EH (cell line): Measurements from ENCODE around the gene LYPD6.

Source experiments
- DNase-seq: peaks from one replicate; pipeline ENCODE4 v3.0.0-alpha.2; 2015; ENCODE audit warnings: low read depth

LYPD6 gene

DNA sequence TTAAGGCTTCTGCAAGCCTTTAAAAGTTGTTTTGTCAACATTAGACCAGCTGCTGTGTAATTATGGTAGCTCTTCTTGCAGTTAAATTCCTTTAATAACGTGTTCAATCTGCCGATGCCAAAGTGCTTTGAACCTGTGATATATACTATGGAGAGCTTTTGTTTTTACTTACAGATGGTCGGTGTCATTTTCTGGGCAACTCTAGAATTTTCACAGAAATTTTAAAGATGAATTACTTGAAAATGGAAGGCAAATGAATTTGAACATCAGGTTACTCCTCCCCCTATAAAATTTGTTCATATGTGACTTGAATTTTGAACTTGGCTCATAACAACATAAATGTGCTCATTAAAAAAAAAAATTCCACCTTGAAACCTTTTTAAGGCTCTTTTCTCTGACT is 23.0 kb downstream of the LYPD6 start:
- DNase-seq, result no peak

DNA sequence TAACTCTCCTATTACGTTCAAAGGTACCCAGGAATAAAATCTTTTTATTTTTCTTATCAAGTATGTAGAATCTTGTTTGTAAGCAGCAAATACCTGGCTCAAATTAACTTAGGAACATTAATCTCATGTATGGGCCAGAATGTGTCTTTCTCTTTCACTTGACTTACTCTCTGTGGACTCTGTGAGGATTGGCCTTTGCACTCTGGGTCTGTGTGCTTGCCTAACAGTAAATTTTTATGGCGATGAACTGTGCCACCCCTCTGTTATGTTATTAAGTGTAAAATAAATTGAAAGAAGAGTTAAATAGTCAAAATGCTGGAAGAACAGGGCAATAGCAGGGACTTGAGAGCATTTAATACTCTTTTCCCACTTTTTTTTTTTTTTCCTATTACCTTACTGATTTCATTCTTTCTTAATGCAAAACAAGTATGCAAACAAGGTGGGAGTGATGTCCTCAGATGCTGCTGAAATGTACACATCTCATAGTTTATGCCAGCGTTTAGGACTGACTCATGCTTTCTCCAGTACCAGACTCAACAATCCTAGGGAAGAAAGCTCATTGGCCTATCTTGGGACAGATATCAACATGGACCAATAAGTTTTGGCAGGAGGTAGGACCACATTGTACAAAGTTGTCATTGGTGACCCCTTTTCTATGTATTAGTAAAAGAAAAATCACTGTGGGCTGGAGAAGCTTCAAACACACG is 25.5 kb downstream of the LYPD6 start:
- no peak for DNase-seq

DNA sequence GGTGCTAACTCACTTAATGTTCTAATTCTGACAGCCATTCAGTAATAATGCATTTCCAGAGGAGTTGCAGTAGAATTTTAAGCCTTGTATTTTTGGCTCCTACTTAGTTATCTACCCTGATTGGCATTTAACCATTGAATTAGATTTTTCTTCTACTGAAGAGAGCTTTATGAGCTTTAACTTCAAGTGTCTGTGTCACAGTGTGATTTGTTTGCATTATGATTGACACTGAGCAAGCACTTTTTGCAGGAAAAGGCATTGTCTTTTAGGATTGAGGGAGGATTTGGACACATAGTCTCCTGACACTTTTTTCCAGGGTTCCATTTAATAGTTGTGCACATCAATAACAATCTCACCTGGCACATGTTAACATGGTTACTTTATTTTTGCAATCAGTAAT is 26.7 kb downstream of the LYPD6 start:
- no peak for DNase-seq

DNA sequence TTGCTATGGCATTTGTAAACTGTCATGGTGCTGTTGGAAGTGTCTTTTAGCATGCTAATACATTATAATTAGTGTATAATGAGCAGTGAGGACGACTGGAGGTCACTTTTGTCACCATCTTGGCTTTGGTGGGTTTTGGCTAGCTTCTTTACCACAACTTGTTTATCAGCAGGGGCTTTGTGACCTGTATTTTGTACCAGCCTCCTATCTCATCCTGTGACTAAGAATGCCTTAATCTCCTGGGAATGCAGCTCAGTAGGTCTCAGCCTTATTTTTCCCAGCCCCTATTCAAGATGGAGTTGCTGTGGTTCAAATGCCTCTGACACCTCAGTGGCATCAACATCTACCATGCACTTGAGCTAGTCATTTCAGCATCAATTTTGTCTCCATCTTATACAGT is 29.7 kb downstream of the LYPD6 start:
- peak; percentile 15 for DNase-seq

DNA sequence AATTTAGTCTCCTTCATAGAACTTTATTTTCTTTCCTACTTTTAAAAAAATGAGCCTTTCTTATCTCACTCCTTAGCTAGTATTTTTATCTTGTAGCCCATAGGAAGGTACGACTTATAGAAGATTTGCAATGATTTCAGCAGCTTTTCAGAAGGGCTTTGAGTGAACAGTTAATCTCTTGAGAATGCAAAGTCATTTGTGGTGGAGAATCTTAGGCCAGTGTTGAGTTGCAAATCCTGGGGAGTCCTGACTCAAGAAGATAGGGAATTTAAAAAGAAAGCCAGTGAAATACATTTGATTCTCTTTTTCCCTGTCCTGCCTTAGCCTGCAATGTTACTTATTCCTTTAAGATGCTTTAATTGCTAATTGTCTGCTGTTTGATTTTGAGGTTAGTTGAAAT is 33.6 kb downstream of the LYPD6 start:
- peak; percentile 6 for DNase-seq

DNA sequence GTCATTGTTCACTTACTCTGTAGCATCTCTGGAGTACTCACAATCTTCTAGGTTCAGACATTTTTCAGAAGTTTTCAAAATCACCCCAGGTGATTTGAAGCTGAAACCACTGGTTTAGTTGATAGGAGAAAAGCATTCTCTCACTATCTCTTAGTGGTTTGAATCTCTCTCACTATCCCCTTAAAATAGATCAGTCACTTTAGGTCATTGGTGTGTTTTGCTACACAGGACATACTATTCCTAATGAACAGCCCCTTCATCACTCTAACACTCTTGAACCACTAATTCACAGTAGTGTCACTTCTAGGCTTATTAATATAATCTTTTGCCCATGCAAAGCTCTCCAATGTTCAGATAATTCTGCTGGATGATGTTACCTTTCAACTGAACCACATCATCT is 34.5 kb downstream of the LYPD6 start:
- no peak for DNase-seq

DNA sequence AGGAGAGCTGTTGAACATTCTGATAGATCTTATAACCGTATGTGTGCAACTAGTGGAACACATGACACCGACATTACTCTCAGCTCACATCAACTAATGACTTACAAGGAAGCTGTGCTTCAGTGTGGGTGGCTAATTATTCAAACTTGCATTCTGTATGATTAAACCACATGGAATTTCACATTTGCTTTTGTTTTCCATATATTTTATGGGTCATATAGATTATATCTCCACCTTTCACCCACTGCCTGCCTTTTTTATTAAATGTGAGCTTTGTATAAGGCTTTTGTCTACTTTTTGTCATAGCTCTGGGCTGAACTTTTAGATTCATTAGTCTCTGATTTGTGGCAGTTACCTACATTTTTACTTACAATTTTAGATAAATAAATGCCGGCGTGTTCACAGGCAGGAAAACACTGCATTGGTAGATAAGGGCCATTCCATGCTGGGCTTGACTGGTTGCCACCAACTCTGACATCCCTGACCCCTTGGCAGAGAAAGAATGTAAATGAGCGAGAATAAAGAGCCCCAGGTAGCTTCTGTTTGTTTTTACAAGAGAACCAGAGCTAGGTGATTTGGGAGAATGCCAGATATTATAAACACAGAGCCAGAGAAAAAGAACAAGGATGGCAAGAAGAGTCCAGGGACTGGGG is 35.7 kb downstream of the LYPD6 start:
- peak; percentile 71 for DNase-seq

DNA sequence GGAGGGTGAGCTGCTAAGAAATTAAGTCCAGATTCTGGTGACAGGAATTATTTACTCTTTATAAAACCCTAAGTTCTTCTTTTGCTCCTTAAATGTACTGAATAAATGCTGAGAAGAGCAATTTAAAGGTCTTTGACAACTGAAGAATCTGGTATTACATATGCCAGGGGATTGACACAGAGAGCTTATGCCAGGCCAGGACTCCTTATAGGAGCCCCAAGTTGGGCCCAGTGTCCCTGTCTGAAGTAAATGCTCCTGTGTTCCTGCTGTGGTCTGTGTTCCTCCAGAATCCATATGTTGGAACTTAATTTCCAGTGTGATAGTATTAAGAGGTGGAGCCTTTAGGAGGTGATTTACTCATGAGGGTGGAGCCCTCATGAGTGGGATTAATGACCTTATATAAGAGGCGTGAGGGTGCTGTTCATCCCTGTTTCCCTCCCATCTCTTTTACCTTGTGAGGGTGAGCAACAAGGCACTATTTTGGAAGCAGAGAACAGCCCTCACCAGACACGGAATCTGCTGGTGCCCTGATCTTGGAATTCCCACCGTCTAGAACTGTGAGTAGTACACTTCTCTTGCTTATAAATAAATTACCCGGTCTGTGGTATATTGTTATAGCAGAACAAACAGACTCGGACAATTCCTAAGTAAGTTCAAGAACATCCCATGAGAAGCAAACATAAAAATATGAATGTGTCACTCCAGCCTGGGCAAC is 39.8 kb downstream of the LYPD6 start:
- DNase-seq, result no peak

DNA sequence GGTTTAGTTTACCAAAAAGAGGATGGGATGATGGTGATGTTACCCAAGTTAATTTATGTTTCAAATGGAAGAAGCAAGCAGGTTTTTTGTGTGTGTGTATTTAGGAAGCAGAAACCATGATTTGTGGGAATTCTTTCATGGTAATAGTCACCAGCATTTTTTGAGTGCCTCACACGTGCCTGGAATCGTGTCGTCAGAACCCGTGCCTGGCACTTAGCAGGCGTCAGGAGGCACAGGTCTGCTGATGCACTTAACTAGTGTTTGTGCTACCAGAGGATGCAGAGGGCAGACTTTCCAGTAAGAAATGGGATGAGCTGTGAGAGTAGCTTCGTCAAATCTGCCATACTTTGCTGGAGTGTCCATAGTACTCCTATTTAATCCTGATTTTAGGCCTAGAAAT is 41.1 kb downstream of the LYPD6 start:
- no peak for DNase-seq

DNA sequence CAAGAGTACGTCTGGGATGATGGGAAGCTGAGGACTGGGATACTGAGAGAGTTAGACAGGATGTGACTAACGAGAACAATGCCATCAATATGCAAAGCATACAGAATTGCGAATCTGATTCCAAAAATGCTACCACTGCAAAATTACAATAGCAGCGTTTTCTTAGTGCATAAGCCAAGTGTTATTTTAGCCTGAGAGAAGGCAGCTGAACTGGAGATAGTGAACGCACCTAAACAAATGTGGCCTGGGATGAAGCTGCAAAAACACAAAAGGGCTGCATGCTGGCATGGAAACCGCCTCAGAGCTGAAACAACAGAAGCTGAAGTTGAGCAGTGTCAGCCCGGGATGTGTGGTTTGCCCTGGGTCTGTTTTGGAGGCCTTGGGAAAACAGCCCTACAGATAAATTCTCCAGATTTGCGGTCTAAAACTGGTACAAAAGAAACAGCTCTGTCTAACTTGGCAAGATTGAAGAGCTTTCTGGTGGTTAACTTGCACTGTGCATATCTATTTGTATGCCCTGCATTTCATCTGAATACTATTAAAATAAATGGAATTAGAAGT is 45.5 kb downstream of the LYPD6 start:
- DNase-seq, result peak; percentile 59

DNA sequence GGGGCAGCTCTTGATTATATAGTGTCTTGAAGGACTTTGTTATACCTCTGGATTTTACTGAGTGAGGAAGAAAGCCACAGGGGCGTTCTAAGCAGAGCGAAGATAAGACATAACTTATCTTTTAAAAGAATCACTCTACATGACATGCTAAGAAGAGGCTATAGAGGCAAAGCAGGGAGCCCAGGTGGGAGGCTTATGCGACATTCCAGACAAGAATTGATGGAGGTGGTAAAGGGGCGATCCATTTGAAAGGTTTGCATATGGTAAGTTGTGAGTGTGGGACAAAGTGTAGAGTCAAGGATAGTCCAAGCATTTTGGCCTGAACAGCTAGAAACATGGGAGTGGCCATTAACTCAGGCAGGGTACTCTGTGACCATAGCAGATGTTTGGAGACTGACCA is 49.8 kb downstream of the LYPD6 start:
- no peak for DNase-seq

DNA sequence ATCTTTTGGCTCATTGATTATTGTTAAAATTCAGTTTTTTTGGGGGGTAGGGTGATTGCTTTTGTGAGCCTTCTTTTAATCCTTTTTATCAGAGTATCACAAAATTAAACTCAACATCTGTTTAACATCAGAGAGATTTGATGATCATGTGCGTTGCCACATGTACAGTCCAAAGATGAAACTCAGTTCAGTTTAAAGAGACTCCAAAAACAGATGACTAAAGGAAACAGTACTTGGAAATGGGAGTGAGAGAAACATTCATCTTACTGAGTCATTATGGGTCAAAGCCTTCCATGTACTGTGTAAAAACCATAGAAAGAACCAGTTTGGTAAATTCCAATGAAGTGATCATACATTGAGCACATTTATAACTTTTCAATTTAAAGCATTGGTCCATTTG is 53.0 kb downstream of the LYPD6 start:
- DNase-seq, result peak; percentile 81

DNA sequence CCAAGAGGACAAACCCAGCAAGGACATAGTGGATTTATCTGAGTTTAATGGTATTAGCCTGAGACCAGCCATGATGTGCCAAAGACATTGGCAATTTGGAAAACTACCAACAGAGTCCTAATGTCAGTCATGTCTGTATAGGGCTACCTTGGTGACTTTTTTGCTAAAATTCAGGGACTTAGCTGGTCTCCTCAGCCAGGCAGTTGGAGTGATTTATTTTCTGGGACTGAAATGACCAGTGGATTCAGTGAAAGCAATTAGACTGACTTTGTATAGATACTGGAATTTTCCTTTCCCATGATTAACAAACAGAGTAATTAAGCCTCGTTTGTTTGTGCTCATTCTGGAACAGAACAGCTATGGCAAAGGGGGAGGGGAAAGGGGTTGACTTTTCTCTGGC is 55.0 kb downstream of the LYPD6 start:
- DNase-seq, result no peak

DNA sequence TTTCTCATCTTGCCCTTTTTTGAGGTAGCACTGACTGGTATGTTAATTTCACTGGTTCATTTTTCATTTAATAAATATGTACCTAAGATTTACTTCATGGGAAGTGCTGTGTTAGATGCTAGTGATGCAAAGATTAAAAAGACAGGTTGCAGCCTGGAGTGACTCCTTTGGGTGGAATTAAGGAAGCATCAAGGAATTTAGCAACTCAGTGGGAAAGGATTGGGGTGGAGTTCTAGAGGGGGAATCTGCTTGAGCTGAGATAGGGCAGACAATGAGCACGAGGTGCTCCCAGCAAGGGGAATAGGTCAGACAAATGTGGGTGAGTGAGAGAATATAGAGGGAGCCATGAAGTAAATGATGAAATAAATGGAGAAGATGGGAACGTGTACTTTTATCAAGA is 57.0 kb downstream of the LYPD6 start:
- DNase-seq, result no peak

DNA sequence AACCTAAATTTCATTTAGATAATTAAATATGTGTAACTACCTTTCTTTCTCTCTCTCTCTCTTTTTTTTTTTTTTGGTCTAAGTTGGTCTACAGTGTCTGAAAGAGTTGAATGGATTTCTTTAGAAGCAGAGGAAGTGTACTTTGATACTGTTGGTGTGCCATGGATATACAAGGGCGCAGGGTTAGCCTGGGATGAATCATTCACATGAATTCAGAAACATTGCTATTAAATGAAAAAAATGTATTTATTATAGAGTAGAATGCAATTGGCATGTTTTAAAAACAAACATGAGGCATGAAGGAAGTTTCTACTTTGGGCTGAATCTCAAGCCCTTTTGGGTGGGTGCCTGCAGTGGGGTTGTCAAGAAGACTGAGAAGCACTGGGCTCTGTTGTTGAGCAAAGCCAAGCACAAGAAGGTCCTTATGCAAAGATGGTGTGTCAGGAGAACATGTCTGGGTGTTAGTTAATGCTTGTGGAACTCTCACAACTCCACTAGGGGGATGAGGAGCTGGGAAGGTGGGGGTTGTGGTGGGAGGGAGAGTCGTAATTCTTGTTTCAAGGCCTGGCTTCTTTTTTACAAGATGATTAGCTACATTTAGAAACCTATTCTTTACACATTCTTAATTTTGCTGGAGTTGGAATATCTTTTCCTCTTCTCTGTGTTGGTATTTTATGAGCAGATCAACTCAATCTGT is 57.9 kb downstream of the LYPD6 start:
- peak; percentile 25 for DNase-seq

DNA sequence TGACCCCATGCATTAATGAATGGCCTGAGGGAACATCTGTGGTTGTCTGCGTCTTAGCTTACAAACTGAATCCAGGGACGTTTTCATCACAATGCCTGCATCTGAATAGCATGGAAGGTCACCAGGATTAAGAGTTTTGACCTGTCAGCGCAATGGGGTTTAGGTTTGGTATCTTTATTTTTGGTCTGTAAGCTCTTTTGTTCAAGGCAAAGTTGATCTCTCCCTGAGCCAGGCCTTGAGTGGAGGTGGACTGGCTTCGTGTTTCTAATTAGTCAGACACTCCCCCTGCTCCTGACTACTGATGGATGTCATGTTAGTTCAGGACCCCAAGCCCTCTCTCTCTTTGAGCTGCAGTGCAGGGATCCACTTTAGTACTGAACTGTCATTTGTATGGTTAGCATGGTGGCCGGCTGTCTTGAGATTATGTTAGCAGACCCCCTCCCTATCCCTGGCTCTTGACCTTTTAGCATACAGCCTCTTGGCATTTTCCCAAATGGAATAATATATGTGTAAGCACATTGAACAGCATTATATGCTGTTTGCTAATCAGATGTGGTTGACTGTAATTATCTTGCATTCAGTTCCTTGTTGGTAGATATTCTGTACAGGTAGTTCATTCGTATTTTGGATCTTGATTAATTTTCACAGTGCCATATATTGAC is 59.2 kb downstream of the LYPD6 start:
- no peak for DNase-seq

DNA sequence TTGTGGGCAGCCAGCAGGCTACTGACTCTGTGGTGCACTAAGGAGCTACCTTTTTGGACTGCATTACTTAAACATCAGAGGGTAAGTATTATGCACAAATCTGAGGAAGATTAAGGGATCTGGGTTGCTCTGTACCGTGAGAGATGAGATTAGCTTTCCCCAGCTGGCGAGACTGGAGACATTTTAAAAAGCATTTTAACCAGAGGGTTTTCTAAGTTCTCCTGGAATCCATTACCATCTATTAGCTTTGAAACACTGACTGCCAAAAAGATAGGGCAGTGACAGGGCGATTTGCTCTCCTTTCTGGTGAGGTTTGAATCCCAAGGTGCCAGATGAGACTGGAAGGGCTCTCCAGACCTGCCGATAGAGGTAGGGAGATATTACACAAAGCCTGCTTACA is 63.2 kb downstream of the LYPD6 start:
- no peak for DNase-seq

DNA sequence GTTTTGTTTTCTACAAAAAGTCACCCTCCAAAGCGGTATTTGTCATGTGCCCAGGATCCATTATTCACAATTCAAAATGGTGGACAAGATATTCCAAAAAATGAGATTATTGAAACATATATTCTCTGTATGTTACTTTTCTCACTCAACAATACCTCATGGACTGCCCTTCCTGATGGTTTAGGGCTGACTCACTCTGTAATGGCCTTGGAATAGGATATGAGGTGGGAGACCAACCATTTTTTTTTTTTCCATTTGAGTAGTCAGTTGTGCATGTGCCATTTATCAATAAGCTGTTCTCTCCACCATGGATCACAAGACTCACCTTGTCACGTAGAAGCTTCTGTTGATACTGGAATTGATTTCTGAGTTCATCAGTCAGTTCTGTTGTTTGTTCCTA is 64.5 kb downstream of the LYPD6 start:
- DNase-seq, result peak; percentile 16

DNA sequence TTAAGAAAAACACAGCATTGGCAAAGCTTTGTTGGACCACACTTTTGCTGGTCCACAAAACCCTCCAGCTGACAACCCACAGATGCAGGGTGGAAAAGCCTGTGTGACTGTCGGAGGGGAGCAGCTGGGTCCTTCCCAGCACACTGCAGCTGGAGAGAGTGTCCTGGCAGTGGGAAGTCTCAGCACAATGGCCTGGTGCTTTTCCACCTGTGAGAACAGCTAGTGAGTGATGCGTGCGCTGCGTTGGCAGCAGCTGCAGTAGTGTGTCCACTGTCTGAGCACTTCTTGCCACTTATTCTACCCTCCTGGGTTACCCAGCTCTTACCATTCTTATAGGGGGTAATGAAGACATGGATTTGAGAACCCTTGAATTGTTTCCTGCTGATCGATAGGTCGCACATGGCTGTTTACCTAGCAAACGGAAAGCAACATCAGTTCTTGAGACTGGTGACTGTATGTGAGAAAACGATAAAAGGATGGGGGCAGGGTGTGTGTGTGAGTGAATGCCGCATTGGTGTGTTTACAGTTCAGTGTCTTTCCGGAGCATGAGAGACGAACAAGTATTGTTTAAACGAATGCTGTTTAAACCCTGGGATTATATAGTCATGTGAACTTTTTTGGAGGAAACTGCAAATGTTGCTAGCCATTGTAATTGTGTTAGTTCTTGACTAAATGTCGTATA is 69.7 kb downstream of the LYPD6 start:
- no peak for DNase-seq

DNA sequence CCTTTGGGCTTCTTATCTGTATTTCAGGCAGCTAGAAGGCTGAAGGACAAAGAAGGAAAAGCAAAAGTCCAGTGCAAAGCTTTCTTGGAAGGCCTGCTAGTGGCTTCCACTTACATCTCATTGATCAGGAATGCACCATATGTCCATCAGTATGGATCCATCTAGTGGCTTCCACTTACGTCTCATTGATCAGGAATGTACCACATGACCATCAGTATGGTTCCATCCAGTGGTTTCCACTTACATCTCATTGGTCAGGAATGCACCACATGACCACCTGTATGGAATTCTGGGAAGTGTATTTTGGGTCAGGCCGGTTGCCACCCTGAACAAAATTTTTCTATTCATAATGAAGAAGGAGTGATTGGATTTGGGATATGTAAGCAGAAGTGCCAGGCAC is 70.6 kb downstream of the LYPD6 start:
- DNase-seq, result peak; percentile 64

DNA sequence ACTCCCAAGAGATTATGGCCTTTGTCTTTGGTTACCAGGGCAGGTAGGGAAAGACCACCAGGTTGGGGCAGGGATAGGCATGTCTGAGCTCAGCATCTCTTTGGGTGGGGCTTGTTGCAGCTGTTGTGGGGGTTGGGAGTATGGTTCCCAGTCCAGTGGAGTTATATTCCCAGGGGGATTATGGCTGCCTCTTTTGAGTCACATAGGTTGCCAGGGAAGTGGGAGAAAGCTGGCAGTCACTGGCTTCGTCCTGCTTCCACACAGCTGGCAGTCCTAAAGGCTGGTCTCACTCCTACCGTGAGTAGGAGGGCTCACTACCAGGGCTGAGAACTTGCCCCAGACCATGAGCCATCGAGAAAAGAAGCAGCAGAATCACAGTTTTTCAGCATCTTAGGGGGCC is 79.1 kb downstream of the LYPD6 start:
- no peak for DNase-seq
